Endometrial microvascular endothelial cells (primary cell): ENCODE data around the gene FYB2. TPM values are rescaled to one million over a fixed set of nuclear protein-coding genes. Genes with fewer than 3 reads are reported as not detected.

ENCODE experiments used
- in situ Hi-C: cut with HindIII; loops from 2 replicates; pipeline ENCODE4 v1.10.0; 2017; ENCODE audit warnings: low sequenced_read_pairs, low pct_unique_long_range_greater_than_20kb; ENCODE audit errors: inconsistent ontology term
- total RNA-seq: library from RNA; depleted of rRNA; stranded (reverse); fragments of >200 nt; gene quantifications from one replicate; pipeline ENCODE4 v1.2.3, GENCODE V29; 2015; ENCODE audit errors: inconsistent ontology term

Gene FYB2
- total RNA-seq: not detected

GRCh38 chr1:56819387-56819899 is at the start of gene FYB2:
Gene FYB2 (minus strand): TSS chr1:56819404. CDS start chr1:56819290, 114 bp downstream.
- in situ Hi-C loops: no loop called here

GRCh38 chr1:56868761-56869160 is 49.6 kb upstream of the FYB2 start:
- in situ Hi-C loops: no loop called here

- in situ Hi-C loops: no loop called here
These were observed 48.3 kb upstream of the FYB2 start for GRCh38 chr1:56867491-56867890.

GRCh38 chr1:56866656-56867055 is 47.5 kb upstream of the FYB2 start:
- in situ Hi-C loops: no loop called here

- in situ Hi-C loops: no loop called here
These were observed 45.2 kb upstream of the FYB2 start for GRCh38 chr1:56864430-56864829.

- in situ Hi-C loops: no loop called here
These were observed 44.2 kb upstream of the FYB2 start for GRCh38 chr1:56863265-56863992.

GRCh38 chr1:56859287-56859686 is 40.1 kb upstream of the FYB2 start:
- in situ Hi-C loops: no loop called here

- in situ Hi-C loops: no loop called here
These were observed 37.0 kb upstream of the FYB2 start for GRCh38 chr1:56856186-56856585.

- in situ Hi-C loops: no loop called here
These were observed 36.0 kb upstream of the FYB2 start for GRCh38 chr1:56855190-56855589.

GRCh38 chr1:56854521-56855099 is 35.4 kb upstream of the FYB2 start, which contains the start of gene C8A:
Gene C8A (plus strand): TSS chr1:56854797. CDS start chr1:56854902, 105 bp downstream.
- in situ Hi-C loops: no loop called here

GRCh38 chr1:56852476-56852875 is 33.3 kb upstream of the FYB2 start:
- in situ Hi-C loops: no loop called here

GRCh38 chr1:56850922-56851321 is 31.7 kb upstream of the FYB2 start:
- in situ Hi-C loops: no loop called here

GRCh38 chr1:56850411-56850810 is 31.2 kb upstream of the FYB2 start:
- in situ Hi-C loops: no loop called here

- in situ Hi-C loops: no loop called here
These were observed 30.5 kb upstream of the FYB2 start for GRCh38 chr1:56849750-56850149.

- in situ Hi-C loops: no loop called here
These were observed 26.1 kb upstream of the FYB2 start for GRCh38 chr1:56845343-56845742.

GRCh38 chr1:56844545-56845136 is 25.4 kb upstream of the FYB2 start:
- in situ Hi-C loops: no loop called here

- in situ Hi-C loops: no loop called here
These were observed 24.3 kb upstream of the FYB2 start for GRCh38 chr1:56843544-56843943.

GRCh38 chr1:56838759-56839158 is 19.6 kb upstream of the FYB2 start:
- in situ Hi-C loops: no loop called here

- in situ Hi-C loops: no loop called here
These were observed 18.2 kb upstream of the FYB2 start for GRCh38 chr1:56837244-56837939.
